GM21619 (cell line): ENCODE data around the gene PHF20.
"Not testable (repeated sequence)": the region's sequence is repeated elsewhere in the genome, so short reads cannot be mapped to it uniquely, and the experiment has no call there.

Source experiments
- ATAC-seq: cut with Tn5 transposase; IDR thresholded peaks from one replicate; pipeline ENCODE4 v1.9.1; 2021; ENCODE audit not compliant: unreplicated experiment

The PHF20 gene

DNA sequence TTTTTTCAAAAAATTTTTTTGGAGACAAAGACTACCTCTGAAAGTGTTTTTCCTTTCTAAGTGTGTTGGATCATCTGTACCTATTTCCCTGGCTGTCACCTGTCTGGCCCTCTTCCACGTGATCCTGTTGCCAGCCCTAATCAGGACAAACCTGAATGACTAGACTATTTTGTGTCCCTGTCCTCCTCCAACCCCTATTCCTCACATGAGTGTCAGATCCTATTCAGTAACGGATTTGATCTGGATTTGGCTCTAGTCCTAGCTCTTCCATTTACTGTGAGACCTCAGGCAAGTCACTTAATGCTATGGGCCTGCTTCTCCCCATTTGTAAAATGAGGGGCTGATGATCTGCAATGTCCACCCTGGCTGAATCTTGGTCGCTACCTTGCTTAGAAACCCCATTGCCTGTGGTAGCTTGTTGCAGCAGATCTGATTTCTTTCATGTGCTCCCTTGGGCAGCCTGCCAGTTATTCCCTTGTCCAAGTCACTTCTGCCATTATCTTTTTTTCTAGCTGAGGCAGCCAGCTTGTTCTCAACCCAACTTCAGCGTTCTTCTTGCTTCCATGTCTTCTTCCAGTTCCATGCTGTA, 4.8 kb downstream of the PHF20 start:
- no peak for ATAC-seq

DNA sequence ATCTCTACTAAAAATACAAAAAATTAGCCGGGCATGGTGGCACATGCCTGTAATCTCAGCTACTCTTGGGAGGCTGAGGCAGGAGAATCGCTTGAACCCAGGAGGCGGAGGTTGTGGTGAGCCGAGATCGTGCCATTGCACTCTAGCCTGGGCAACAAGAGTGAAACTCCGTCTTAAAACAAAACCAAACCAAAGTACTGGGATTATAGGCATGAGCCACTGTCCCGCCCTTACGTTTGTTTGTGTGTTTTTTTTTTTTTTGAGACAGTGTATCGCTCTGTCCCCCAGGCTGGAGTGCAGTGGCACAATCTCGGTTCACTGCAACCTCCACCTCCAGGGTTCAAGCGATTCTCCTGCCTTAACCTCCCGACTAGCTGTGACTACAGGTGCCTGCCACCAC, 12.0 kb downstream of the PHF20 start:
- ATAC-seq: not testable (repeated sequence)

DNA sequence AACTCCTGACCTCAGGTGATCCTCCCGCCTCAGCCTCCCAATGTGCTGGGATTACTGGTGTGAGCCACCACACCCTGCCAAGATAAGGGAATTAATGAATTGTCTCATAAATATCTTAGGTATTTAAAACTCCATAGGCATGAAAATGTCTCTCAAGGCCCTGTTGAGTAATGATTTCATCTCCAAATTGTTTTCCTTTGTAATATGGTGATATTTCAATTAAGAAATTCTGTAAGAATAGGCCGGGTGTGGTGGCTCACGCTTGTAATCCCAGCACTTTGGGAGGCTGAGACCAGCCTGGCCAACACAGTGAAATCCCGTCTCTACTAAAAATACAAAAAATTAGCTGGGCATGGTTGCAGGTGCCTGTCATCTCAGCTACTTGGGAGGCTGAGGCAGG, 13.7 kb downstream of the PHF20 start:
- ATAC-seq: not testable (repeated sequence)

DNA sequence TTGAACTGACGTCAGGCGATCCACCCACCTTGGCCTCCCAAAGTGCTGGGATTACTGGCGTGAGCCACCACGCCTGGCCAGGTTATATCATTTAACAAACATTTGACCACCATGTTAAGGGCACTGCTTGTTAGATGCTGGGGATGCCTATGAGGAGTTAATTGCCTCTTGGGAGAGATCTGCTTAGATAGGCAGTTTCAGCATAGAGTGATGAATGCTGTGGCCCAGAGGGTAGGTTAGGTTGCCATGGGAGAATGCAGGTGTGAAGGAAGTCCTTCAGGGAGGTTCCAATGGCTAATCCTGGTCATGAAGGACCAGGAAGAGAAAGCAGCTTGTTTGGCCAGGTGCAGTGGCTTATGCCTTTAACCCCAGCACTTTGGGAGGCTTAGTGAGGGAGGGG, 17.0 kb downstream of the PHF20 start:
- ATAC-seq: no peak

DNA sequence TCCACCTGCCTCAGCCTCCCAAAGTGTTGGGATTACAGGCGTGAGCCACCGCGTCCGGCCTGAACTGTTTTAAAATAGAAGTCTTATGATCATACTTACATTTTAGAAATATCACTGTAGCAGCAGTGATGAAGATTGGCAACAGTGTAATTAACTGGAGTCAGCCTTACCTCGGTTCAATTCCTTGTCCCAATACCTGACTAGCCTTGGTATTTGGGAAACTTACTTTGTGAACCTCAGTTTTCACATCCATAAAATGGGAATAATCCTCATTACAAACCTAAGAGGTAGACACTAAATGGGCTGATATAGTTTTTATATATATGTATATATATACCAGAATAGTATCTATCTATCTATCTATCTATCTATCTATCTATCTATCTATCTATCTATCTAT, 19.3 kb downstream of the PHF20 start:
- ATAC-seq: no peak

DNA sequence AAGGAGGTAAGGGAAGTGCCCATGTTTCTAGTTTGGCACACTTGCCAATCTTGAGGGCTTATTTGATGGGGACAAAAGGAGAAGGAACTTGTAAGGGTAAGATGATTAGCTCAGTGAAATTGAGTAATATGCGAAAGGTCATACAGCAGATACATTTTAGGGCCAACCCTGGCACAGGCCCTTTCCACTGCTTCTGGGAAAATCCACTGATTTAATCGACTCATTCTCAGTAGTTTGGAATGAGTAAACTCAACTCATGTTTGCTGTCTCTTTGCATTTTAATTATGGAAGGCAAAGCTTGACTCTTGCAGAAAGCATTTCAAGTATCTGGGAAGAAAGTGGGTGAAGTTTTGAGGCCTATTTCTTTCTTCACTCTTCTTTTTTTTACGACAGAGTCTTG, 20.0 kb downstream of the PHF20 start:
- no peak for ATAC-seq

DNA sequence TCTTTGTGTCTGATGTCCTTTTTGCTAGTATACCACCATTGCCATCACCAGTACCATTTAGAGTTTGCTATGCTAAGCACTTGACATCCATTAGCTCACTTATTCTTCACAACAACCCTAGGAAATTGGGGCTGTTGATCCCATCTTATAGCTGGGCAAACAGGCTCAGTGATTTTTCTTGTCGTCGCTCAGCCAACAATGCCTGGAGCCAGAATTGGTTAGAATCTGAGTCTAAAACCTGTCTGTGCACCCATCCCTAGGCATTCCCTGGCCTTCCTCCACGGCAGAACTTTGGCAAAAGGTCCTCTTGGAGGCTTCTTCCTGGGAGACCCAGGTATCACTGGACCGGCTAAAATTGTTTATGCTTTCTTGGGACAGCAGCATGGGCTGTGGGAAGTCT, 20.9 kb downstream of the PHF20 start:
- no peak for ATAC-seq

DNA sequence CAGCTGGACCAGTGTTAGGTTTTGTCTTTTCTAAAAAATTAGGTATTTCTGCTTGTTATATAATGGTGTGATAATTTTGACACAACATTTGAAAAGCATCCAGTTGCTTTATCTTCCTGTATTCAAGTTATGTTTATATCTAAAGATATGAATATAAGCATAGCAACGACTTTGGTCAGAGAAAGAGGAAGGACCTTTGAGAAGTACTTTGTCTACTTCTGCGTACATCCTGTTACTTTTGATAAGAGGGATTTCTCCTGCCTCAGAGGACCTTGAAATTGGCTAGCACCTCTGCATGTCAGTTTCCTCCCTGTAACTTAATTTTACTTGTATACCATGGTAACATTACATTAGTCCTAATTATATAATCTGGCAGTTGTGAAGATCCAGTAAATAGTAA, 24.8 kb downstream of the PHF20 start:
- no peak for ATAC-seq

DNA sequence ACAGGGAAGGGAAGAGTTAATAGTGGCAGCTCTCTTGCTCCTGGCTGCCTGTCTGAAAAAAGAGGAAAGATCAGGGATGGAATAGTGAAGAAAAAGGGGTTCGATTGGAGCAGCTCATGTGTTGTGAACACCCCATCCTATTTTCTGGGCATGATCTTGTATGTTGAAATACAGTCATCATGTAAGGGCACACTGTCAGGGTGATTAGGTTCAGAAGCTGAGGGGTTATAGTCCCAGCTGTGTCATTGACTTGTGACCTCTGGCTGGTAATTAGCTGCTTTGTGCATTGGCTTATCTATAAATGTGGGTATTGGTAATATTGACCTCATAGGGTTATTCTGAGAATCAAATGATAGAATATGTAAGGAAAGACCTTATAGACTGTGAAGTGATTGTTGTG, 30.1 kb downstream of the PHF20 start:
- no peak for ATAC-seq

DNA sequence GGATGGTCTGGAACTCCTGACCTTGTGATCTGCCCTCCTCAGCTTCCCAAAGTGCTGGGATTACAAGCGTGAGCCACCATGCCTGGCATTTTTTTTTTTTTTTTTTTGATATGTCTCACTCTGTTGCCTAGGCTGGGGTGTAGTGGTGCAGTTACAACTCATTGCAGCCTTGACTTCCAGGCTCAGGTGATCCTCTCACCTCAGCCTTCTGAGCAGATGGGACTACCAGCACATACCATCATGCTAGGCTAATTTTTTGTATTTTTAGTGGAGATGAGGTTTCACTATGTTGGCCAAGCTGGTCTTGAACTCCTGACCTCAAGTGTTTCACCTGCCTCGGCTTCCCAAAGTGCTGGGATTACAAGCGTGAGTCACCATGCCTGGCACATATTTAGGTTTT, 34.3 kb downstream of the PHF20 start:
- ATAC-seq: no peak

DNA sequence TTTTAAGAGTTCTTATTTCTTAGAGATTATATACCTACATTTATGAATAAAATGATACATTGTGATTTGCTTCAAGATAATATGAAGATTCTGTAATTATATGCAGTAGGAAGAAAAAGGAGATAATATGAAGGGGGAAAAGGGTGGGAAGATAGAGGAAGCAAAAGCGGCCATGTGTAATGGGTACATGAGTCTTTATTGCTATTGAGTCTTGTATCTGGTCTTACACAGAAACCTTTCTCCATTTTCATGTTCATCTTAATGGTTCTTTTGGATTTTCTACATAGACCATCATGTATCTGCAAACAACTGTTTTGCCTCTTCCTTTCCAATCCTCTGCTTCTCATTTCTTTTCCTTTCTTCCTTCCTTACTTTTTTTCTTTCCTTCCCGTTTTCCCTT, 36.1 kb downstream of the PHF20 start:
- no peak for ATAC-seq

DNA sequence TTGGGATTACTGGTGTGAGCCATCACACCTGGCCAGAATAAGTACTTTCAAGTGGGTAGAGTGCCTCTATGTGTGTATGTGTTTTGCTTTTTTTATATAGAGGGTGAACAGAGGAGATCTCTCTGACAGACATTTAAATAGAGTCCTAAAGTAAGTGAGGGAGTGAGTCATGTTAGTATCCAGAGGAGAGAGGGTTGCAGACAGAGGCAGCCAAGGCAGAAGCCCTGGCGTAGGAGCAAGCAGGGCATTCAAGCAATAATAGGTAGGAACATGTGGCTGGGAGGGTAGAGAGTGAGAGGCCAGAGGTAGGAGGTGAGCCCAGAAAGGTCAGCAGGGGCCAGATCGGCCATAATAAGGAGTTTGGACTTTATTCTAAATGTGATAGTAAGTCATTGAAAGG, 48.9 kb downstream of the PHF20 start:
- ATAC-seq: no peak

DNA sequence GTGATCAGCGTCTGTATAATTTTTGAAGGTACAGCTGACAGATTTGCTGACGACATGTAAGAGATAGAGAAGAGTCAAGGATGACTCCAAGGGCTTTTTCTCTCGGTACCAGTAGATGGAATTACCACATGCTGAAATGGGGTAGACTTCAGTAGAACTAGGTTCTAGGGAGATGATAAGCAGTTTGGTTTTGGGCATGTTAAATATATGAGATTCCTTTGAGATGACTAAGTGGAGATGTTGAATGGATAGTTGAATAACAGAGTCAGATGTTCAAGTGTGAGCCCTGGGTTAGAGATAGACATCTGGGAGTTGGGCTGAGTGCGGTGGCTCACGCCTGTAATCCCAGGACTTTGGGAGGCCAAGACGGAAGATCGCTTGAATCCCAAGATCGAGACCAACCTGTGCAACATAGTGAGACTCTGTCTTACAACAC, 50.0 kb downstream of the PHF20 start:
- no peak for ATAC-seq

DNA sequence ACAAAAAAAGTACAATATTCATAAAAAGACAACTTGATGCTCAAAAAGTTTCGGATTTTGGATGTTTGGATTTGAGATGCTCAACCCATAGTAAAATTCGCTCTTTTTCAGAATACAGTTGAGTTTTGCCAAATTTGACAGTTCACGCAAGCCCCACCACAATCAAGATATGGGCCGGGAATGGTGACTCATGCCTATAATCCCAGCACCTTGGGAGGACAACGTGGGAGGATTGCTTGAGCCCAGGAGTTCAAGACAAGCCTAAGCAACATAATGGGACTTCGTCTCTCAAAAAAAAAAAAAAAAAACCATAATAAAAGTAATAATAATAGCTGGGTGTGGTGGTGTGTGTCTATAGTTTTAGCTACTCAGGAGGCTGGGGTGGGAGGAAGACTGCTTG, 51.3 kb downstream of the PHF20 start:
- ATAC-seq: no peak

DNA sequence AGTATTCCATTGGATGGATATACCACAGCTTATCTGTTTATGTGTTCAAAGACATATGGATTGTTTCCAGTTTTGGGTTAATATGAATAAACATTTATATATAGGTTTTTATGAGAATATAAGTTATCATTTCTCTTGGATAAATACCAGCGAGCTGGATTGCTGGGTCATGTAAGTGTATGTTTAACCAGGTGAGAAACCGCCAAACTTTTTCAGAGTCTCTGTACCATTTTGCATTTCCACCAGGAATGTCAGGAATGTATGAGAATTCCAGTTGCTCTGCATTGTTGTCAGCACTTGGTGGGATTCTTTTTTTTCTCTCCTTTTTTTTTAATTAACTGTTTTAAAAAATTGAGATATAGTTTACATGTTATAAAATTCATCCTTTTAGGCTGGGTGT, 52.1 kb downstream of the PHF20 start:
- no peak for ATAC-seq

DNA sequence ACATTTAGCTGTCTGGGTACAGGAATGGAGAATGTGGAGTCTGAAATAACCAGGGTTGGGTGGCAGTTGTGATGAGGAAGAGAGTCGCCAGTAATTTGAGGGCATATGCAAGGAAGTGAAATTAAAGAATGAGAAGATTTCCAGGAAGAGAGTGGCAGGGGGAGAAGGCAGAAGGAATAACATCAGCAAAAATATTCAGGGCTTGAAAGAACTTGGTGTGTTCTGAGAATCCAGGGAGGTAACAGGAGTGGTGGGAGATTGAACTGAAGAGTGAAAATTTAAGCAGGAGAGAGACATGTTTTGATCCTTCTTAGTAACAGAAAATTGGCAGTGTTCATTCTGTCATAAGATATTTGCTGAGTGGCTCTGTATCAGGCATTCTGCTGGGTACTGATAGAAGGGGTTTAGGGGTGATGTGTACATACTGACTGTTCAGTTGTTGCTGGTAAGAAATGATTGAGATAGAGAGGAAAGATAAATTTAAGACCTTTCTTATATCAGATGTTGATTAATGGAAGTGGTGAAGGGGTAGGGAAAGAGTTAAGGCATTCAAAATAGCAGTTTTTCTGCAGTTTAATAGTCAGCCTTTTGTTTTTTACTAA, 54.7 kb downstream of the PHF20 start:
- no peak for ATAC-seq

DNA sequence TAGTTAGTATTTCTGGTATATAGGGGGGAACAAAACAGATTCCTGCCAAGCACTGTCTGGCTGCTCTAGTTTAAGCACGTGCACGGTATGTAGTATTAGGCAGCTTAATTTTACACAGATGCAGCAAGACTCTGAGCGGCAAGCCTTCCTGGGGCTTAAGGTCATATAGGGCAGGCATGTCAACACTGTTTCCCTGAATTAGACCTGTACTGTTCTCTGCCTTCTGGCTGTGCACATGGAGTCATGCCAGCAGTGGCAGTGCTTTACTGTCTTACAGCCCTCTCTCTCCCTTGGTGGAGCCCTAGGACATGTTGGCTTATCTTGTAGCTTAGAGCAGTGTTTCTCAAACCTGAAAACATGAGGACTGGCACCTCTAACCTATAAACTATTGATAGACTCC, 56.6 kb downstream of the PHF20 start:
- ATAC-seq: no peak

DNA sequence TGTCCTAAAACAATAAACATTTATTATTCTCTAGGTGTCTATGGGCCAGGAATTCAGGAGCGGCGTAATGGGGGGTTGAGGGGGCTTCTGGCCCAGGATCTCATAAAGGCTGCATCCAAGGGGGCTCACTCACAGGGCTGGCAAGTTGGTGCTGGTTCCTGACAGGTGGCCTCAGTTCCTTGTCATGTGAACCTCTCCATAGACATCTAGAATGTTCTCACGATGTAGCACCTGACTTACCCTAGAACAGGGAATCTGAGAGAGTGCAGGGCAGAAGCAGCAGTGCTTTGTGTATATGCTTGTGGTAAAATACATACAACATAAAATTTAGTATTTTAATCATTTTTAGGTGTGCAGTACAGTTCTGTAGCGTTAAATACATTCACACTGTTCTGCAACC, 57.1 kb downstream of the PHF20 start:
- no peak for ATAC-seq

DNA sequence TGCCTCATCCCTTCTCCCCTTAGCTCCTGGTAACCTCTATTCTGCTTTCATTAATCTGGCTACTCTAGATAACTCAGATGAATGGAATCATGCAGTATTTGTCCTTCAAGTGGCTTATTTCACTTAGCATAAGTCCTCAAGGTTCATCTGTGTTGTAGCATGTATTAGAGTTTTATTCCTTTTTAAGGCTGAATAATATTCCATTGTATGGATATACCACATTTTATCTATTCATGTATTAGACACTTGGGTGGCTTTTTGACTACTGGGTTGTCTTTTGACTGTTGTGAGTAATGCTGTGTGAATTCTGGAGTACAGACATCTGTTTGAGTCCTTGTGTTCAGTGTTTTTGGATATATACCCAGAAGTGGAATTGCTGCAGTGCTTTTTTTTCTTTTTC, 58.4 kb downstream of the PHF20 start:
- ATAC-seq: no peak

DNA sequence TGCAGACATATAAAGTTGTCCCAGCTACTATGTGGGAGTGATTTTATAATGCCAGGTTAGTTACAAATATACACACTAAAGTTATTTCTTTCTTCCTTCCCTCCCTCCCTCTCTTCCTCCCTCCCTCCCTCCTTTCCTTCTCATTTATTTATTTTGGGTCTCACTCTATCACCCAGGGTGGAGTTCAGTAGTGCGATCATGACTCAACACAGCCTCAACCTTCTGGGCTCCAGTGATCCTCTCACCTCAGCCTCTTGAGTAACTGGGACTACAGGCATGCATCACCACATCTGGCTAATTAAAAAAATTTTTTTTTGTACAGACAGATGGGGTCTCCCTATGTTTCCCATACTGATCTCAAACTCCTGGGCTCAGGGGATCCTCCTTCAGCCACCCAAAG, 59.2 kb downstream of the PHF20 start:
- ATAC-seq: no peak

DNA sequence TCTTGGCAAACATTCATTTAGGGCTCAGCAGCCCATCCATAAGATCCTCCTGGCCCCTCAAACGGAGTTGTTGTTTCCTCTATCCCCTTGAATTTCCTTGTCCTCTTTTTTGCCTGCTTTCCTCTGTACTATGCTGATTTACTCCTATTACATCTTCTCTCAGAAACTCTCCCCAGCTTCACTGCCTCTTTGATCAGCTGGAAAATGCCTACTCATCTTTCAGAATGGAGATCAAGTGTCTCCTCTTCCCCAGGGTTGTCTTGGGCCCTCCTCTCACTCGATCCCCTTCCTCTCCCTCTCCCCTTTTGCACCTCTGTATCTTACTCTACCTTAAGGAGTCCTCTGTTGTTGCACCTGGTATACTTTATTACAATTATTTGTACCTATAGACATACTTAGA, 60.2 kb downstream of the PHF20 start:
- no peak for ATAC-seq

DNA sequence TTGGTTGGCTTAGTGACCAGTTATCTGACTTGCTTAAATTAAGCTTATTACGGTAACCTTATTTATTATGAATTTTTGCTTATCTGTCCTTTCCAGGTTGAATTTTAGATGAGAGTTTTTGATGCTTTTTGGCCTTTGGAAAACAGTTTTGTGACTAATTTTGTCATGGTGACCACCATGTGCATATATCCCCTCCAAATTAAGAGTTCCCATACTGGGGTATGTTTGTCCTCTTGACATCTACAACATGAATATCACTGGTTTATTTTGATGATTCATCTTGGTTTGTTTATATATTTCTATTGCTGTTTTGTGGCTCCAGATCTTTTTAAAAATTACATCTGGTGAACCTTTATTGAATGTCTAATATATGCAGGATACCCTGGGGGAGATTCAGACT, 61.4 kb downstream of the PHF20 start:
- no peak for ATAC-seq

DNA sequence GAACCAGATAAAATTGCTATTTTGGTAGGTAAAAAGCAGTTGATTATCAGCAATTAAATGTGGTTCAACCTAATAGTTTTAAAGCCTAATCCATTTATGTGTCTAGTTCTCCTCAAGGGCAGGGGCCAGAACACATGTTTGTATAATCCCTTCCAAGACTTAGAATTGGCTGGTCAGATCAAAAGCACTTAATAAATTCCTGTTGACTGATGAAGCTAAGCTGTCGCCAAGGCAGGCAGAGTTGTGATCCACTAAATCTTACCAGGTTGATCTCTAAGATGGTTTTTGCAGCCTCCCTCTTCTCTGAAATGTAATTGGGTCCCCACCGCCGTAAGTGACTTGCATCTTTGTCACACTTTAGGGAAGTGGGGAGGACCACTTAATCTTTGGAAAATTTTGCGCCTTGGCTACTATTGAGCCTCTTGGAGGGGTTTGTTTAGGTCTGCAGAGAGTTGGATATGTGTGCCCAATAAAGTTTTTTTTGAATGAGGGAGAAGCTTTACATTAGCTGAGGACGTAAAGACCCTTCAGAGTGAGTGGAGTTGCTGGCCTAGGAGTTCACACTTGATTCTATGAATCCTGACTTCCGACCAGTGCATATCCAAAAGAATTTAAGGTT, 65.9 kb downstream of the PHF20 start:
- no peak for ATAC-seq
